ENCODE data around the gene NKX6-1.

The NKX6-1 gene

GRCh38 chr4:84497504-84498202 lies 1.4 kb downstream of the NKX6-1 start:
- DNase-seq = no peak

GRCh38 chr4:84496706-84497503 lies 2.2 kb downstream of the NKX6-1 start:
- DNase-seq = no peak

GRCh38 chr4:84496331-84496705 lies 2.8 kb downstream of the NKX6-1 start:
- no peak for DNase-seq

- DNase-seq = no peak
These were observed 3.3 kb downstream of the NKX6-1 start for GRCh38 chr4:84495794-84496261.

- DNase-seq = no peak
These were observed 3.8 kb downstream of the NKX6-1 start for GRCh38 chr4:84495118-84495793.

- no peak for DNase-seq
These were observed 4.6 kb downstream of the NKX6-1 start for GRCh38 chr4:84494531-84494930.

GRCh38 chr4:84494076-84494475 lies 5.0 kb downstream of the NKX6-1 start:
- DNase-seq = no peak

GRCh38 chr4:84493092-84493850 lies 5.8 kb downstream of the NKX6-1 start:
- DNase-seq = no peak

GRCh38 chr4:84492737-84493091 lies 6.4 kb downstream of the NKX6-1 start:
- DNase-seq = no peak

- no peak for DNase-seq
These were observed 6.8 kb downstream of the NKX6-1 start for GRCh38 chr4:84492290-84492689.

- no peak for DNase-seq
These were observed 7.6 kb downstream of the NKX6-1 start for GRCh38 chr4:84491481-84491880.

- no peak for DNase-seq
These were observed 8.4 kb downstream of the NKX6-1 start for GRCh38 chr4:84490663-84491062.

GRCh38 chr4:84484236-84484635 lies 14.9 kb downstream of the NKX6-1 start:
- DNase-seq = no peak

- no peak for DNase-seq
These were observed 15.4 kb downstream of the NKX6-1 start for GRCh38 chr4:84483688-84484087.

- no peak for DNase-seq
These were observed 16.2 kb downstream of the NKX6-1 start for GRCh38 chr4:84482564-84483563.

GRCh38 chr4:84481860-84482245 lies 17.2 kb downstream of the NKX6-1 start:
- DNase-seq = no peak

GRCh38 chr4:84481077-84481859 lies 17.8 kb downstream of the NKX6-1 start:
- no peak for DNase-seq

GRCh38 chr4:84480082-84480481 lies 19.0 kb downstream of the NKX6-1 start:
- DNase-seq = no peak

- DNase-seq = no peak
These were observed 19.4 kb downstream of the NKX6-1 start for GRCh38 chr4:84479663-84480062.

- DNase-seq = no peak
These were observed 21.4 kb downstream of the NKX6-1 start for GRCh38 chr4:84477738-84478137.

GRCh38 chr4:84474107-84474506 lies 25.0 kb downstream of the NKX6-1 start:
- DNase-seq = no peak

Data from right hindlimb (tissue), 1 donor.